ENCODE results near the gene SH2B3.

GRCh38 chr12:111440631-111441030, 34.9 kb downstream of the SH2B3 start:
- TF ChIP-seq POLR2A (IDR thresholded peaks at IDR 0.05) (no peak), CTCF (IDR thresholded peaks at IDR 0.05) (no peak)

All from vagina (tissue), 2 donors.